NB4 (cell line): ENCODE measurements around the gene RNF183.

Experiments
- DNase-seq: peaks from one replicate; pipeline ENCODE4 v3.0.0; 2010; ENCODE audit warnings: low read depth
- H3K4me3 ChIP-seq: one replicate; pipeline ENCODE4 v1.5.1; 2011; ENCODE audit warnings: mild to moderate bottlenecking, low read depth, low read length, moderate library complexity
- MYC ChIP-seq: IDR thresholded peaks from 2 replicates; pipeline ENCODE4 v1.6.1; 2011; ENCODE audit warnings: low read depth, low read length
- POLR2A ChIP-seq: IDR thresholded peaks from 2 replicates; pipeline ENCODE4 v1.6.1; 2011; ENCODE audit warnings: mild to moderate bottlenecking; ENCODE audit not compliant: insufficient read length; ENCODE audit errors: extremely low read depth
- TF ChIP-seq, protein P1 (sequence below): IDR thresholded peaks from 2 replicates; pipeline ENCODE4 v1.6.1; 2011; ENCODE audit warnings: low read depth, low read length
- TF ChIP-seq, protein P2 (sequence below): IDR thresholded peaks from one replicate; pipeline ENCODE4 v1.5.1; 2012; ENCODE audit warnings: low read depth, low read length

RNF183 gene

DNA sequence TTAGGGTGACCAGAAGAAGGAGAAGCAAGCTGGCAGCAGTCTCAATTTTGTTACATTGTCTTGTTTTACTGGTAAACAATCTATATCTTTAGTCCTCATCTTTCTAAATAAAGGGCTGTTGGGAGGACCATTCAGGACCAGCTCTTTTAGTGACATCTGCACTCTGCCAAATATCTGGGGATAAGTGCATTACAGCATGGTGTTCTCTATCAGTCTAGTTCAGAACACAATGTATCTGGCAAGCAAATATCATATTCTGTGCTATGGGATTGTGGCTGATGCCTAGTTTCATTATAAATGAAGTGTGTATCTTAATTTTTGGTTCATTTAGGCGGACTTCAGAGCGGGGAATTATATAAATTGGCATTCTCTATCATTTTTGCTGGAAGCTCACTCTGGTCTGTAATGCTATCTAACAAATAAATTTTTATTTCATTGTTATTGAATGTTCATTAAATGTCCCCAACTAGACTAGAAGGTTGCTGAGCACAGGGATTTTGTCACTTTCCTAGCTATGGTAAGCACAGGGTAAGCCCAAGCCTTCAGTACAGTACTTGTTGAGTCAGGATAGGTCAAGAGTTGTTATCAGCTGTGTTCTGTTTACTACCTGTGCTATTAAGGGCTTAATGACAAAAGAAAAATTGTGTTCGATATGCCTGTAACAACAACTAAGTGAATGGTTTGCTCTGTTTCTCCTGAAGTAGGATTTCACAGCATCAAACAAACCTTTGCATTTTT, 25.0 kb upstream of the RNF183 start:
- no peak overlapping the region for H3K4me3 ChIP-seq
- TF ChIP-seq POLR2A (no peak), MYC (no peak)
- TF ChIP-seq, protein P1, sequence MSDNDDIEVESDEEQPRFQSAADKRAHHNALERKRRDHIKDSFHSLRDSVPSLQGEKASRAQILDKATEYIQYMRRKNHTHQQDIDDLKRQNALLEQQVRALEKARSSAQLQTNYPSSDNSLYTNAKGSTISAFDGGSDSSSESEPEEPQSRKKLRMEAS: no peak
- TF ChIP-seq, protein P2, sequence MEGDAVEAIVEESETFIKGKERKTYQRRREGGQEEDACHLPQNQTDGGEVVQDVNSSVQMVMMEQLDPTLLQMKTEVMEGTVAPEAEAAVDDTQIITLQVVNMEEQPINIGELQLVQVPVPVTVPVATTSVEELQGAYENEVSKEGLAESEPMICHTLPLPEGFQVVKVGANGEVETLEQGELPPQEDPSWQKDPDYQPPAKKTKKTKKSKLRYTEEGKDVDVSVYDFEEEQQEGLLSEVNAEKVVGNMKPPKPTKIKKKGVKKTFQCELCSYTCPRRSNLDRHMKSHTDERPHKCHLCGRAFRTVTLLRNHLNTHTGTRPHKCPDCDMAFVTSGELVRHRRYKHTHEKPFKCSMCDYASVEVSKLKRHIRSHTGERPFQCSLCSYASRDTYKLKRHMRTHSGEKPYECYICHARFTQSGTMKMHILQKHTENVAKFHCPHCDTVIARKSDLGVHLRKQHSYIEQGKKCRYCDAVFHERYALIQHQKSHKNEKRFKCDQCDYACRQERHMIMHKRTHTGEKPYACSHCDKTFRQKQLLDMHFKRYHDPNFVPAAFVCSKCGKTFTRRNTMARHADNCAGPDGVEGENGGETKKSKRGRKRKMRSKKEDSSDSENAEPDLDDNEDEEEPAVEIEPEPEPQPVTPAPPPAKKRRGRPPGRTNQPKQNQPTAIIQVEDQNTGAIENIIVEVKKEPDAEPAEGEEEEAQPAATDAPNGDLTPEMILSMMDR: no peak
- no peak for DNase-seq

GRCh38 chr9:113326230-113326629, 23.1 kb upstream of the RNF183 start:
- TF ChIP-seq, protein P2: no peak
- TF ChIP-seq POLR2A (no peak), MYC (no peak)
- TF ChIP-seq, protein P1: no peak
- no peak overlapping the region for H3K4me3 ChIP-seq
- no peak for DNase-seq

- no peak overlapping the region for H3K4me3 ChIP-seq
- TF ChIP-seq MYC: no peak
- TF ChIP-seq, protein P2: no peak
- TF ChIP-seq, protein P1: no peak
- no peak for TF ChIP-seq POLR2A
- no peak for DNase-seq
Measured at GRCh38 chr9:113322671-113323070, 19.5 kb upstream of the RNF183 start.

GRCh38 chr9:113320051-113320450, 16.9 kb upstream of the RNF183 start:
- TF ChIP-seq, protein P2: no peak
- no peak for TF ChIP-seq POLR2A
- TF ChIP-seq, protein P1: no peak
- TF ChIP-seq MYC: no peak
- DNase-seq: no peak
- H3K4me3 ChIP-seq: no peak overlapping the region

- DNase-seq: no peak
- no peak overlapping the region for H3K4me3 ChIP-seq
- TF ChIP-seq, protein P2: no peak
- TF ChIP-seq MYC: no peak
- TF ChIP-seq, protein P1: no peak
- TF ChIP-seq POLR2A: no peak
Measured at GRCh38 chr9:113319054-113319453, 15.9 kb upstream of the RNF183 start.
